Activated CD8-positive, alpha-beta memory T cell treated with anti-CD3 and anti-CD28 coated beads for 4 hours (primary cell): Measurements from ENCODE around the gene DPYSL5.

ENCODE experiments used
- DNase-seq, 2 donors: peaks; one replicate each; pipeline ENCODE4 v3.0.0-alpha.2; 2020; ENCODE audit warnings: low read depth in 2 of 2

DPYSL5 gene

GRCh38 chr2:26927221-26927620, 79.3 kb downstream of the DPYSL5 start:
- no peak for DNase-seq

DNA sequence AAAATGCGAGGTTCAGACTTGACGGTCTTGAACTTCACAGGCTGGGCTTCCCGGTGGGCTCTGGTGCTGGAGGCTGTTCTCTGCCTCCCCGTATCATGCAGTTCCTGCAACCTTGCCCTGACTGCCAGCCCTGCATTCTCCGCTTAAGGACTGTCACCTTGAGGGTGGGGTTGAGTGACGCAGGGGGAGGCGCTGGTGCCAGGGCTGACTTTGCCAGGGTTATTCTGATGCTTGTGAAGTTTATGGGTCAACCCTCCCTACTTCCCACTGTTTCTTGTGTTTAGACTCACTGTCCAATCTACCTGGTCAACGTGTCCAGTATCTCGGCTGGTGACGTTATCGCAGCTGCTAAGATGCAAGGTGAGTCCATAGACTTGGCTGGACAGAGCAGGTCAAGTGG, 85.0 kb downstream of the DPYSL5 start:
- no peak for DNase-seq

DNA sequence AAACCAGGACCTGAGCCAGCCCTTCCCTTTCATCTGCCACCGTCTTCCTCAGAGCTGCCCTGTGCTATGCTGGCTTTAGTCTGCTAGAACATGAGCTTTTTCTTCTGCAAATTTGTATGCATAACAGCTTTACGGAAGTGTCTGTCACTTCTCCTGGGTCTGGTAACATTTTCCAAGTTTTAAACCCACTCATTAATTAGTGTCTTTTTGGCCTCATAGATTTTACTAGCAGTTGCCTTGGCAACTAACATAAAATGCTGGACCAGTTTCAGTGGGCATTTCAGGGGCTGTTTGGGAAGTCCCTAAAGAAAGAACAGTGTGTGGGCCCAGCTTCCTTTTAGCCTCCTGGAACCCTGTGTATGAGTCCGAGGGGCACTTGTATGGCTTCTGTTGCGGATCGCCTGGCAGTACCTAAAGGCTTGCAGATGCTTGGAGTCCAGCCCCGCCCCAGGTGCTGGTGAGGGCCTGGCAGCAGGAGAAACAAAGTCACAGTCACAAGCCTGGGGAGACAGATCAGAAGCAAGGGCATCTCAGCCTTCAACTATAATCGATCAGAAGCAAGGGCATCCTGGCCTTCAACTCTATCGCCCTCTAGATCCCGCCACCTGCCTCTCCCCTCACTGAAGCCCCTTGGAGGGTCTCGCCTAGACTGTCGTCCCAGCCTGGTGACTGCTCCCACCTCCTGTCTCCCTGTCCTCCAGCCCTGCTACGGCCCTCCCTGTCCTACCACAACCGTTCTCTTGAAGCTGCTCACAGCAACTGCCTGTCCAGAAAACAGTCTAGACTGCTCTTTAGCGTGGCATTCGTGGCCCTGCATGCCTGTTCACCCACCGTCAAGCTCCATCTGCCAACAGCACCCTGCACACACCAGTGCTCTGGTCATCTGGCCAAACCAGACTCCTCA, 85.8 kb downstream of the DPYSL5 start:
- DNase-seq = no peak

GRCh38 chr2:26934335-26934724, 86.4 kb downstream of the DPYSL5 start:
- DNase-seq = no peak

DNA sequence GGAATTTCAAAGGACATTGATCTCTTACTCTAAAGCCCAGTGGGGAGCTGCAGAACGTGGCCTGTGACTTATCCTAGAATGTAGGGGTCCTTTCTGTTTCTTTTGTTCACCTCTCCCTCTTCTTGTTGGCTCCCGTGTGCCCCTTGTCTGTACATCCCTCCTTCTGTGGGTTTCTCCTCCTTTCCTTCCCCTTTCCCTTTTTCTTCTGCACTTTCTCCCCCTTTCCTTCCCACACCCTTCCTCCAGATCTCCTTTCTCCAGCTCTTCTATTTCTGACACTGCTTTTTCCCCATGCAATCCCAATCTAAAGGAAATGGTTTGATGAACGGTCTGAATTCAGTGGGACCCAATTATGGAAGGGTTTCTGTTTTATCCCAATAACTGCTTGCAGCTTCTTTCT, 87.1 kb downstream of the DPYSL5 start:
- no peak for DNase-seq

DNA sequence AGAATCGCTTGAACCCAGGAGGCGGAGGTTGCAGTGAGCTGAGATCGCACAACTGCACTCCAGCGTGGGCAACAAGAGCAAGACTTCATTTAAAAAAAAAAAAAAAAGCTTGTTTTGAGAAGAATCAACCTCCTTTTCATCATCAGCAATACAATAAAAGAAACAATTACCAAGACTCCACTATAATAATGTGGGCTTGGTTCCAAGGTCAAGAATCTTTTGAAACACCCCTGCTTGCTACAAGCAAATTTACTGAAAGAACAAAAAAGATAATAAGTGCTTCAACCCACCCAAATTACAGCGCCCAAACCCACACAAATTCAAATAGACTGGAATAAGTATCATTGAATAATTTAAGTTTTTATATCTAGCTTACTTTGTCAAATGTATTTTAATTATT, 88.9 kb downstream of the DPYSL5 start:
- no peak for DNase-seq

- DNase-seq = no peak
Measured at GRCh38 chr2:26938399-26939118, 90.6 kb downstream of the DPYSL5 start.

- DNase-seq = no peak
Measured at GRCh38 chr2:26940001-26940400, 92.1 kb downstream of the DPYSL5 start.

- DNase-seq = no peak
Measured at GRCh38 chr2:26941486-26941885, 93.6 kb downstream of the DPYSL5 start.

DNA sequence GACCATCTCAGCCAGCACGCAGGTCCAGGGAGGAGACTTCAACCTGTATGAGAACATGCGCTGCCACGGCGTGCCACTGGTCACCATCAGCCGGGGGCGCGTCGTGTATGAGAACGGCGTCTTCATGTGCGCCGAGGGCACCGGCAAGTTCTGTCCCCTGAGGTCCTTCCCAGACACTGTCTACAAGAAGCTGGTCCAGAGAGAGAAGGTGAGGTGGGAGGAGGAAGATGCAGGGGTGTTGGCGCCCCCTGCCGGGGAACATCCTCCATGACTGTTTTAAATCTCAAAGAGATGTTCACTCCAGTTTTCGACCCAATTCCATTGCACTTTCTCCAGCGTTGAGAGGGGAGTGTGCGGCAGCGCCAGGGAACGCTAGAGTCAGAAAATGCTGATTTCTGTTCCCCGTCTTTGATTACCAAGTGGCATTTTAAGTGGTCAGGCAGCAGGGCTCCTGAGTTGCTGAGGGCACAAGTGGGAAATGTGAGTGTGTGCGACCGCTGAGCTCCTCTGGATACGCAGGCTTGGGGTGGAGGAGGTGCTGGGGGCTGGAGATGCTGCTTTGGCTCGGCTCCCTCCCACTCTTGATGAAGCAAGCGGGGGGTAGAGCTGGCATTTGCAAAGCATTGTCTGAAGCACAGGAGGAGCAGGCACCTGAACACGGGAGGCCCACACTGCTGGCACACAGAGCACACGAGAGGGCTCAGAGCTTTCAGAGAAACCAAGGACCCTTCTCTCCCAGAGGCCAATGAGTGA, 94.8 kb downstream of the DPYSL5 start:
- DNase-seq = peak; percentile 22 to 24

DNA sequence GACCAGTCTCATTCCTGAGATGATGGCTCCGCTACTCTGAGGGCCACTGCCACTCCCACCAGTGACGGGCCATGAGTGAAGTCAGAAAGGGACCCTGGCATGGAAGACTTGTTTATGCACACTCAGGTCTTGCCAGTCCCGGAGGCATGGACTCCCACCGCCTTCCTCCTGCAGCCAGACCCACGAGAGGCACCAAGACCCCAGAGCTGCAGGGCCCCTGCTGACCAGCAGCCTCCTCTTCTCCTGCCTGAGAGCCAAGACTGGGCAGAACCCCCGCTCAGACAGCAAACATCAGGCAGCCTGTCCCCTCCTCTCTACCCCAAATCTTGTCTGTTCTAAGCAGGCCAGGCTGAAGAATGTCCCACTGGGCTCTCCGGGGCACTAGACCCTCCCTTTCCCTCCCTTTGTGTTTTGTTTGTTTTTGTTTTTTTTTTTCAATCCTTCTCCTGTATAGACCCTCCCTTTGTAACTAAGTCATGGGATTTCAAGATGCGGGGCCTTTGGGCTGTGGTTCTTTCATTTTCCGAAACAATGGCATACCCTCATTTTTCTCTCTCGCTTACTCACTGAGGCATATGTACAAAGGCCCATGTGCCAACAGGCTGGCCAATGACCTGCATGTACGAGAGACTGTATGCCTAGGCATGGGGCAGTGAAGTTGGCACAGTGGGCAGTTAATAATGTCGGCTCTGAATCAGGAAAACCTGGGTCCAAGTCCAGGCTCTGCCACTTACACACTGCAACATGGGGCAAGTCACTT, 98.2 kb downstream of the DPYSL5 start:
- DNase-seq = no peak

- DNase-seq = no peak
Measured at GRCh38 chr2:26946841-26947784, 99.2 kb downstream of the DPYSL5 start.

- no peak for DNase-seq
Measured at GRCh38 chr2:26948800-26949199, 100.9 kb downstream of the DPYSL5 start.

DNA sequence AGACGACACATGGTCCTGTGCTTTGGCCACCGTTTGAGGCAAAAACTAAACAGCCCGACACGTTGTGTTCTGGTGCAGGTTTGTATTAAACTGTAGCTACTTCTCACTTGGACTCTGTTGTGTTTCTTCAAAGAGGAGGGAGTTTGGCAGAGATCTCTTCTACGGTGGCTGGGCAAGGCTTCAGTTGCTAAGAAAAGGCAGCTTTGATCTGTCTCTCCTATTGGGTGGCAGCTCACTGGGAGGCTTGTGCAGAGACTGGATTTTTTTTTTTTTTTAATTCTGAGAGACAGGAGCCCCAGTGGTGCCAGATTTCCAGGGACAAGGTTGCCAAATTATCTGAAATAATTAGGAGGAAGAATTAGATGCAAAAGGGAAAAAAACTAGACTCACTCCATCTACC, 102.3 kb downstream of the DPYSL5 start:
- DNase-seq = no peak

GRCh38 chr2:26951236-26951635, 103.3 kb downstream of the DPYSL5 start:
- no peak for DNase-seq

GRCh38 chr2:26952374-26952773, 104.4 kb downstream of the DPYSL5 start:
- no peak for DNase-seq

DNA sequence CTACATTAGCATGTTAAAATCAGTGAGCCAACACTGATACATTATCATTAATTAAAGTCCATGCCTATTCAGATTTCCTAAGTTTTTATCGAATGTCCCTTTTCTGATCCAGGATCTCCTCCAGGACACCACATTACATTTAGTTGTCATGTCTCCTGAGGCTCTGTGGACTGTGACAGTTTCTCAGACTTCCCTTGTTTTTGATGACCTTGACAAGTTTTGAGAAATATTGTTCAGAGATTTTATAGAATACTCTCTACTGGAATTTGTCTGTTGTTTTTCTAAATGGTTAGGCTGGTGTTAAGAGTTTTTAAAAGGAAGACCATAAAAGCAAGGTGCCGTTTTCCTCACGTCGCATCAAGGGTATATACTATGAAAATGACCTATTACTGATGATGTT, 106.2 kb downstream of the DPYSL5 start:
- DNase-seq = no peak

DNA sequence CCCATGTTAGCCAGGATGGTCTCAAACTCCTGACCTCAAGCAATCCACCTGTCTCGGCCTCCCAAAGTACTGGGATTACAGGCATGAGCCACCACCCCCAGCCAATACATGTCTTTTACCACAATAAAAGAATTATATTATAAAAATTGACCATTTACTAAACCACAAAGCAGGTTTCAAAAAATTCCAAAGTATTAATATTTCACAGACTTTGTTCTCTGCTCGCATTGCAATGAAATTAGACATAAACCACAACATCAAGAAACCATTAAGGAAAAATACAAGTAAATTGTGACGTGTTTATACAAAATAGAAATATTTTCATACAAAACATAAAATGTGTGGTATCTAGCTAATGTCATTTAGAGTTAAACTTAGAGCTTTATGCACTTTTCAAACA, 109.1 kb downstream of the DPYSL5 start:
- no peak for DNase-seq

DNA sequence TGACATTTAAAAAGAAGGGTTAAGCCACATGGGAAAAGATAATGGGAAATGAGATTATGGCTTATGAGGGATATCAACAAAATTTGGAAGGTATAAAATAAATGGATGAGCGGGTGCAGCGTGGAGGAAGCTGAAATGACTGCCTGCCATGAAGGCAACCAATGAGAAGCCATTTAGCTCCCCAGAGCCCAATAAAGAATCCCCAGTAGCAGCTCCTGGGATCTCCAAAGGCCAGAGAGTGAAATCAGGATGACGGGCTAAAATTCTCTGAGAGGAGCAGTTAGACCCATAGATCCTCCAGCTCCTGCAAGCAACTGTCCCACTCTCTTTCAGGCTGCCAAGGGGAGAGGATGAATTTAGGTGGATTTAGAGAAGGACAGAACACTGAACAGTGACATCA, 109.6 kb downstream of the DPYSL5 start:
- DNase-seq = no peak

GRCh38 chr2:26959331-26959730, 111.4 kb downstream of the DPYSL5 start:
- no peak for DNase-seq
